ENCODE results near the gene IL15.

IL15 gene

DNA sequence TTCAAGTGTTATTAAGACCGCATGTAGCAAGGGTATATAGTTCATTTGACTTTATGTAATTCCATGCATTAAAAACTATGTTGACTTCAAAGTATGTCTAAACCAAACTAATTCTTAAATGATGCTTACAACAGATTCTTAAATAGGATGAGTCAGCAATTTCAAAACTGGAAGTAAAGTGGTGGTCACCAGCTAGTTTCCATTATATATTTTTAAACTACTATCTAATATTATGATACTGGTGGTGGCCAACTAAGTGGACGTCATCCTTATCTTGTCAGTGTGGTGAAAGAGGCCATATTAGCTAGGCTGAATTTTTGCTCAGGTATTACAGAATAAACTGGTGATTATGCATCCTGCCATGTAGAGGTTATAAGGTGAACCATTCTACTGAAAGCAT lies 1.2 kb downstream of the IL15 start:
- Mint-ChIP-seq H3K4me1 (ENCODE audit: low read depth) (peaks cover 11% of the 10 kb centered on the region), H3K27me3 (ENCODE audit: low read depth) (peaks cover 23% of the 10 kb centered on the region), H3K9me3 (no peaks in the 10 kb centered on the region), H3K36me3 (ENCODE audit: low read depth) (no peaks in the 10 kb centered on the region), H3K27ac (no peak overlapping the region), H3K4me3 (peak overlapping the region; percentile 95)

DNA sequence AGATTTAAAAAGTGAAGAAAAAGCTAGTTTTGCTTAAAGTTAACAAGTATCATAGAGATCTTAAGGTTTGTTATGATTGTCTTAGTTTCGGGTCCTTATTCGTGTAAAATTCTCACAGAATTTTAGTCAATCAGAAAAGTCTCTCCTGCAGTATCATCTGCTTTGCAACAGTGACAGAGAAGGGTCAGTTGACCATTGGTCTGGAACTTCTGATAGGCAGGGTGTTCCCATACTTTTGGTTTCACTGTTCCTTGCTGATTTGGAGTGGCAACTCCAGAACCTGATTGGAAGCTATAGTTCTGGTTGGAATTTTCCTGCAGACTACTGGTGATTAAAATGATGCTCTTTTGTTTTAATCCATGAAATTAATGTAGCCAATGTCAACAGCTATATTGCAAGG lies 1.8 kb downstream of the IL15 start:
- peaks cover 11% of the 10 kb centered on the region for H3K4me1 Mint-ChIP-seq (ENCODE audit: low read depth)
- H3K4me3 Mint-ChIP-seq = no peak overlapping the region
- peaks cover 22% of the 10 kb centered on the region for H3K27me3 Mint-ChIP-seq (ENCODE audit: low read depth)
- H3K9me3 Mint-ChIP-seq = no peaks in the 10 kb centered on the region
- no peaks in the 10 kb centered on the region for H3K36me3 Mint-ChIP-seq (ENCODE audit: low read depth)
- H3K27ac Mint-ChIP-seq = no peak overlapping the region

DNA sequence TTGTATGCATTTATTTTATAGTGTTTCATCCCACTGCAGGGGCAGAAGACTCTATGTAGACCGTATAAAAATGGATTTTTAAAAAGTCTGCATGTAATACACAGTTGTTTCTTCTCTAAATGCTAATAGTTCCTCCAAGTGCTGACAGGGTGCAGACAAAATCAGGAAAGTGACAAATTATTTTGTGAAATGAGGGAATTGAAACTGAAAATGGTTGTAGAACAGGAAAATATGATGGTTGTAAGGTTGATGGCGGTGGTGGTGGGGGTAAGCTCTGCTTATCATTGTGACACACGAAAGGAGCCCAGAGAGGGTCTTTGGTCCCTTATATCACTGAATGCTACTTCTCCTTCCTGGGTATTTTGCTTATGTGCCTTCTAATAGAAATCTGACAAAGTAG lies 4.3 kb downstream of the IL15 start:
- Mint-ChIP-seq H3K4me1 (ENCODE audit: low read depth) (peaks cover 11% of the 10 kb centered on the region), H3K4me3 (no peak overlapping the region)

DNA sequence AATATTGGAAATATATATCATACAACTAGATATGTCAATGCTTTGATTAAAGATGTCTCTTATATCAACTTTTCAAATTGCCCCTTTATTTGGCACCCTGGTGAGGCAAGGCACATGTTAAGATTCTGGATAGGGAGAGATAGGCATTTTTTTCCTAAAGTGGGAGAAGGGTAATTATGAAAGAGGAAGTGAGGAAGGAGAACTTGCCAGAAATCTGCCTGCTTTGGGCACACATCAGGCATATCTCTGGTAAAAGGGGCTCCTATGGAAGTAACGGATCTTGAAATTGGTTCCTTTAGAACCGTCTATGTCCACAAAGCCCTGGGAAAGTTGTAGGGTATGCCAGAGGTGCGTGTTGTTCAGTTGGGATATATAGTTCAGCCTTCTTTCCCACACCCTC lies 5.7 kb downstream of the IL15 start:
- H3K9me3 Mint-ChIP-seq = no peaks in the 10 kb centered on the region
- peaks cover 10% of the 10 kb centered on the region for H3K4me1 Mint-ChIP-seq (ENCODE audit: low read depth)
- no peaks in the 10 kb centered on the region for H3K36me3 Mint-ChIP-seq (ENCODE audit: low read depth)
- peaks cover 20% of the 10 kb centered on the region for H3K27me3 Mint-ChIP-seq (ENCODE audit: low read depth)
- H3K27ac Mint-ChIP-seq = no peak overlapping the region
- H3K4me3 Mint-ChIP-seq = no peak overlapping the region

More for the DNA sequence above, 4.3 kb downstream of the IL15 start:
- H3K27me3 Mint-ChIP-seq (ENCODE audit: low read depth) = peaks cover 17% of the 10 kb centered on the region
- no peak overlapping the region for H3K27ac Mint-ChIP-seq
- no peaks in the 10 kb centered on the region for H3K9me3 Mint-ChIP-seq
- no peaks in the 10 kb centered on the region for H3K36me3 Mint-ChIP-seq (ENCODE audit: low read depth)

- H3K4me3 Mint-ChIP-seq = no peak overlapping the region
- H3K9me3 Mint-ChIP-seq = no peaks in the 10 kb centered on the region
- H3K36me3 Mint-ChIP-seq (ENCODE audit: low read depth) = no peaks in the 10 kb centered on the region
- H3K4me1 Mint-ChIP-seq (ENCODE audit: low read depth) = peaks cover 7% of the 10 kb centered on the region
- peaks cover 21% of the 10 kb centered on the region for H3K27me3 Mint-ChIP-seq (ENCODE audit: low read depth)
- H3K27ac Mint-ChIP-seq = no peak overlapping the region
Measured at GRCh38 chr4:141642711-141643110, 6.3 kb downstream of the IL15 start.

- no peak overlapping the region for H3K27ac Mint-ChIP-seq
- H3K36me3 Mint-ChIP-seq (ENCODE audit: low read depth) = no peaks in the 10 kb centered on the region
- no peaks in the 10 kb centered on the region for H3K9me3 Mint-ChIP-seq
- peaks cover 20% of the 10 kb centered on the region for H3K27me3 Mint-ChIP-seq (ENCODE audit: low read depth)
- peaks cover 4% of the 10 kb centered on the region for H3K4me1 Mint-ChIP-seq (ENCODE audit: low read depth)
- no peak overlapping the region for H3K4me3 Mint-ChIP-seq
Measured at GRCh38 chr4:141643557-141643956, 7.2 kb downstream of the IL15 start.

DNA sequence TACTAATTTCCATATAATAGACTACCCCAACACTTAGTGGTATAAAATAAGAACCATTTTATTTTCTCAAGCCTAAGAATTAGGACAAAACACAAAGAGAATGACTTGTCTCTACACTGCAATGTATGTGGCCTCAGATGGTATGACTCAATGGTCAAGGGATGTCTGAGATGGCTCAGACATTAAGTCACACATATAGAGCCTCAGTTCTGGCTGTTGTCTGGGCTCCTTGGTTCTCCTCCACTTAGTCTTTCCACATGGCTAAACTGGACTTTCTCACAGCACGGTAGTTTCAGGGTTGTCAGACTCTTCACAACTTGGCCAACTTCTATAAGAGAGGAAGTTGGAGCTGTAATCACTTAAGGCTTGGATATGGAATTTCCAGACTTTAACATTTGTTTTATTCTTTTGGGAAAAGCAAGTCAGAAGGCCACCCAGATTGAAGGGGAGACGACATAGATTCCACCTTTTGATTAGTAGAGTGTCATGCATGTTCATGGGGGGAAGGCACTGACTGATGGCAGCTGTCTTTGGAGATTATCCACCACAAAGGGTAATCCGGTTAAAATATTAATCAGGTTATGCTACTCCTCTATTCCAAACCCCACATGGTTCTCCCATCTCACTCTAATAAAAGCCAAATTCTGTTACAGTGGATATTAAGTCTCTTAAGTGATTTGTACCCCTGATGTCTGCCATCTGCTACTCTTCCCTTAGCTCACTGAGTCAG lies 9.4 kb downstream of the IL15 start:
- peaks cover 18% of the 10 kb centered on the region for H3K27me3 Mint-ChIP-seq (ENCODE audit: low read depth)
- H3K4me1 Mint-ChIP-seq (ENCODE audit: low read depth) = no peaks in the 10 kb centered on the region
- no peaks in the 10 kb centered on the region for H3K9me3 Mint-ChIP-seq
- H3K36me3 Mint-ChIP-seq (ENCODE audit: low read depth) = no peaks in the 10 kb centered on the region
- no peak overlapping the region for H3K4me3 Mint-ChIP-seq
- H3K27ac Mint-ChIP-seq = no peak overlapping the region

DNA sequence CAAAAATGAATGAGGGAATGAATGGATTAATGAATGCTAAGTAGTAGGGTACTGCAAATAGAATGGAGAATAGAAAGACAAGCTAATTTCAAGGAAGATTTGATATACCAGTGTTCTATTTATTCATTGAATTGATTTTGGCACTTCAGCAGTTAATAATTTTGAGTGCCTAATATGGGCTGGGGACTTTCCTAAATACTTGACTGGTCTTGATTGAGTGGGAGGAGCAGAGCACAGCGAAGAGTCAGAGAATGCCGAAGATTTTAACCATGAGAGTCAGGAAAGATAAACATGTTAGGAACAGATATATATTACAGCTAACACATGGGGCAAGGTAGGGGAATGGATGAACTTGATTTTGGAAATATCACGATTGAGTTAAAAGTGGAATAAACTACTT lies 10.6 kb downstream of the IL15 start:
- H3K36me3 Mint-ChIP-seq (ENCODE audit: low read depth) = no peaks in the 10 kb centered on the region
- no peaks in the 10 kb centered on the region for H3K4me1 Mint-ChIP-seq (ENCODE audit: low read depth)
- no peak overlapping the region for H3K27ac Mint-ChIP-seq
- no peak overlapping the region for H3K4me3 Mint-ChIP-seq
- H3K27me3 Mint-ChIP-seq (ENCODE audit: low read depth) = peaks cover 18% of the 10 kb centered on the region
- H3K9me3 Mint-ChIP-seq = no peaks in the 10 kb centered on the region

GRCh38 chr4:141647966-141648365 lies 11.6 kb downstream of the IL15 start:
- peaks cover 18% of the 10 kb centered on the region for H3K27me3 Mint-ChIP-seq (ENCODE audit: low read depth)
- no peak overlapping the region for H3K4me3 Mint-ChIP-seq
- H3K27ac Mint-ChIP-seq = no peak overlapping the region

GRCh38 chr4:141652161-141652778 lies 15.9 kb downstream of the IL15 start:
- Mint-ChIP-seq H3K4me3 (no peak overlapping the region), H3K27ac (no peak overlapping the region), H3K36me3 (ENCODE audit: low read depth) (no peaks in the 10 kb centered on the region), H3K4me1 (ENCODE audit: low read depth) (no peaks in the 10 kb centered on the region), H3K9me3 (no peaks in the 10 kb centered on the region), H3K27me3 (ENCODE audit: low read depth) (peaks cover 12% of the 10 kb centered on the region)

More at GRCh38 chr4:141647966-141648365, 11.6 kb downstream of the IL15 start:
- H3K36me3 Mint-ChIP-seq (ENCODE audit: low read depth) = no peaks in the 10 kb centered on the region
- no peaks in the 10 kb centered on the region for H3K9me3 Mint-ChIP-seq
- H3K4me1 Mint-ChIP-seq (ENCODE audit: low read depth) = no peaks in the 10 kb centered on the region

GRCh38 chr4:141654098-141654497 lies 17.7 kb downstream of the IL15 start:
- Mint-ChIP-seq H3K4me3 (no peak overlapping the region), H3K9me3 (no peaks in the 10 kb centered on the region), H3K36me3 (ENCODE audit: low read depth) (no peaks in the 10 kb centered on the region), H3K27me3 (ENCODE audit: low read depth) (peaks cover 5% of the 10 kb centered on the region), H3K27ac (no peak overlapping the region), H3K4me1 (ENCODE audit: low read depth) (peaks cover 3% of the 10 kb centered on the region)

DNA sequence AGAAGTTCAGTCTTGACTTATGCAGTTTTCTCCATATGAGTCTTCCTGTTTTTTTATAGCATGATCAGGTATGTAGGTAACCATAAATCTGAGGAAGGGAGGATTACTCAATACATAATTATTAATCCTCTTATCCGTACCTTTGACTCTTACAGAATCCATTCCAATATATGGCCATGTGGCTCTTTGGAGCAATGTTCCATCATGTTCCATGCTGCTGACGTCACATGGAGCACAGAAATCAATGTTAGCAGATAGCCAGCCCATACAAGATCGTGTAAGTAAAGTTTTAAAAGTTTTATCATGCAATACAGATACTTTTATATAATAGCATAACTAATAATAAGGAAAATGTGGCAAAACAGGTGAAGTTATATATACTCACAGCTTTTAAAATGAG lies 19.6 kb downstream of the IL15 start:
- H3K27ac Mint-ChIP-seq = no peak overlapping the region
- no peaks in the 10 kb centered on the region for H3K27me3 Mint-ChIP-seq (ENCODE audit: low read depth)
- H3K36me3 Mint-ChIP-seq (ENCODE audit: low read depth) = no peaks in the 10 kb centered on the region
- peaks cover 5% of the 10 kb centered on the region for H3K4me1 Mint-ChIP-seq (ENCODE audit: low read depth)
- no peak overlapping the region for H3K4me3 Mint-ChIP-seq
- no peaks in the 10 kb centered on the region for H3K9me3 Mint-ChIP-seq

- Mint-ChIP-seq H3K27me3 (ENCODE audit: low read depth) (no peaks in the 10 kb centered on the region), H3K9me3 (no peaks in the 10 kb centered on the region), H3K4me3 (no peak overlapping the region), H3K27ac (no peak overlapping the region), H3K4me1 (ENCODE audit: low read depth) (peaks cover 10% of the 10 kb centered on the region), H3K36me3 (ENCODE audit: low read depth) (no peaks in the 10 kb centered on the region)
Measured at GRCh38 chr4:141657550-141658250, 21.3 kb downstream of the IL15 start.

DNA sequence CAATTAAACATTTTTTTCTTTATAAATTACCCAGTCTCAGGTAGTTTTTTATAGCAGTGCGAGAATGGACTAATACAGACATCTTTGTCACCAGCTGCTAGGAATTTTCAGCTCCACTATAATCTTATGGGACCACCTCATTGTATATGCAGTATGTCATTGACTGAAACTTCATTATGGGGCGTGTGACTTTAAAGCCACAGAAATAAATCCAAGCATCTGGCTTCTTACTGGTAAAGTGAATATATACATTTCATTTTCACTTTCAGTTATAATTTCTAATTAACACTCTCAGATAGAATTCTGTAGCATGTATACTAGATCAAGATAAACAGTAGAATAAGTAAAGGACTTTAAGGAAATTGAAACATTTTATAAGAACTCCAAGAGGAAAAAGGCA lies 21.9 kb downstream of the IL15 start:
- Mint-ChIP-seq H3K9me3 (no peaks in the 10 kb centered on the region), H3K27me3 (ENCODE audit: low read depth) (peaks cover under 1% of the 10 kb centered on the region), H3K4me1 (ENCODE audit: low read depth) (peaks cover 10% of the 10 kb centered on the region), H3K36me3 (ENCODE audit: low read depth) (no peaks in the 10 kb centered on the region), H3K4me3 (no peak overlapping the region), H3K27ac (no peak overlapping the region)

- H3K9me3 Mint-ChIP-seq = no peaks in the 10 kb centered on the region
- peaks cover 3% of the 10 kb centered on the region for H3K27me3 Mint-ChIP-seq (ENCODE audit: low read depth)
- no peak overlapping the region for H3K27ac Mint-ChIP-seq
- no peaks in the 10 kb centered on the region for H3K36me3 Mint-ChIP-seq (ENCODE audit: low read depth)
- no peak overlapping the region for H3K4me3 Mint-ChIP-seq
- peaks cover 10% of the 10 kb centered on the region for H3K4me1 Mint-ChIP-seq (ENCODE audit: low read depth)
Measured at GRCh38 chr4:141659539-141659938, 23.2 kb downstream of the IL15 start.

Data from T-helper 1 cell treated with Interleukin-12 subunit alpha and Interleukin-12 subunit beta and Interleukin-4 antibody, amounts not matched to agents 30 μg/mL and 1 μg/mL, for 36 hours (primary cell).